ENCODE results near the gene MYL5.
"Not testable (repeated sequence)": the region's sequence is repeated elsewhere in the genome, so short reads cannot be mapped to it uniquely, and the experiment has no call there.

The MYL5 gene

DNA sequence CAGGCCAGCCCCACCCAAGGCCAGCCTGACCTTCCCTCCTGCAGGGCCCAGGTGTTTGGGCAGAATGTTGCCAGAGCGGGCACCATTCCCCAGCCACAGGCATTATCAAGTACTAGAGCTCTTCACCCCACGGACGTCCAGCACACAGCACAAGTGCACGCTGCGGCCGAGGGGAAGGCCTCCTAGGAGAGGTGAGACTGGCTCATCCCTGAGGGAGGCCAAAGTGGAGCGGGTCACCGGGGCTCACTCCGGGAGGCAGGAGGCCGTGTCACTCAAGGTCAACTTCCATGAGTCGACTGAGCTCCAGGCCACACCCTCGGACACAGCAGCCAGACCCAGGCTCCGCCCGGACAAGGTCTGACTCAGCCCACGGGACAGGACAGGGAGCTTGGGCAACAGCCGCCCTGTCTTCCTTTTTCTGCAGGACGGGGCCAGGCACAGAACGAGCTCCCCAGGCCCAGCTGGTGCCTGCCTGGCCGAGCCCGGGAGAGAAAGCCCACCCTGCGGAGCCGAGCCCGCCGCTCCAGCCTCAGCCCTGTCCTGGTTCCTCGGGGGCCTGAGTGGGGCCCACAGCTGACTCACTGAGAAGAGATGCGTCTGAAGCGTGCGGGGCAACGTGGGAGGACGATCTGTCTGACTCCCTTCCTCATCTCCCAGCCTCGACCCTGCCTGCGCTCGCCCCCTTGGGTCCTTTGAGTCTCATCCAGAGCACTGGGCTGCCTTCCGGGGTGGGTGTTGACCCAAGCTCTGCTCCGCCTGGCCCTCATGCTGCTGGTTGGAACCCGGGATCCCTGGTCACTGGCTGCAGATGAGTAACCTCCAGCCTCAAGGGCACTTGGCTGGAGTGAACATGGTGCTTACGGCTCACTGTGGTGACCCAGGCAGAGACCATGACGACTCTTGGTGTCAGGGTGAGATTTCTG is 13.0 kb downstream of the MYL5 start:
- no peak for FAIRE-seq

GRCh38 chr4:687971-688853 is 13.9 kb downstream of the MYL5 start:
- FAIRE-seq: no peak

- no peak for FAIRE-seq
Measured at GRCh38 chr4:688854-689681, 14.7 kb downstream of the MYL5 start, which contains the start of gene SLC49A3. Gene SLC49A3, minus strand, starts transcription at chr4:689151. Its CDS starts 24 bp downstream, at chr4:689127.

- FAIRE-seq: no peak
Measured at GRCh38 chr4:689723-690122, 15.4 kb downstream of the MYL5 start.

GRCh38 chr4:692771-693554 is 18.6 kb downstream of the MYL5 start:
- FAIRE-seq: no peak

- FAIRE-seq: not testable (repeated sequence)
Measured at GRCh38 chr4:694341-694940, 20.1 kb downstream of the MYL5 start.

- FAIRE-seq: no peak
Measured at GRCh38 chr4:699816-700580, 25.7 kb downstream of the MYL5 start.

GRCh38 chr4:700587-701264 is 26.4 kb downstream of the MYL5 start:
- FAIRE-seq: no peak

- no peak for FAIRE-seq
Measured at GRCh38 chr4:702618-703048, 28.3 kb downstream of the MYL5 start.

- FAIRE-seq: no peak
Measured at GRCh38 chr4:703336-704197, 29.2 kb downstream of the MYL5 start.

- no peak for FAIRE-seq
Measured at GRCh38 chr4:704198-704891, 30.0 kb downstream of the MYL5 start.

- FAIRE-seq: no peak
Measured at GRCh38 chr4:704971-705277, 30.6 kb downstream of the MYL5 start.

DNA sequence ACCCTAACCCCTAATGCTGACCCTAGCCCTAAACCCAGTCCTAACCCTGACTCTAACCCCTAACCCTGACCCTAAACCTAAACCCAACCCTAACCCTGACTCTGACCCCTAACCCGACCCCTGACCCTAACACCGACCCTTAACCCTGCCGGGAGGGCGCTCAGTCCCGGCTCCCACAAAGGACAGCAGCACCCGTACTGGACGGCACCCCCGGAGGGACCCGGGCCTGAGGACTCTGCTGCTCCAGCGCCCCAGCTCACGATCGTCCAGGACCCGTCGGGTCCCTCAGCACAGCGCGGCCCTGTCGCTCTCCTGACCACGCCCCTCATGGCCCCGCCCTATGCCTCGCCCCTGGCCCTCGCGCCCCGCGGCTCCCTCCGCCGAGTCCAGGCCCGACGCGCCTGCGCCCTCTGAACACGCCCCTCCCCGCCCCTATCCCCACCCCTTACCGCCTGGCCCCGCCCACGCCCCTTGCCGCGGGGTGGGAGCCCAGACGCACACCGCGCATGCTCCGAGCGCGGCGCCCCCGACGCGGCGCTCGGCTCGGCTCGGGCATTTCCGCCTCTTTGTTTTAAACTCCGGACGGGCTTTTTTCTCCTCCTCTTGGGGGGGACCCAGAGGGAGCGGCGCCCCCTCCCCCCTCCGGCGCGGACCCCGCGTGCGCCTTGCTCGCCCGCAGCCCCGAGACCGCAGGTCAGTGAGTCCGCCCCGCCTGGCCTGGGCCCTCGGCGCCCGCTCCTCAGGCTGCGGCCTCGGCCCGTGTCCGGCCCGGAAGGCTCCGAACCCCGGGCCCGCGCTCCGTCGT is 31.1 kb downstream of the MYL5 start, which contains the start of gene PCGF3:
Gene PCGF3, plus strand, starts transcription at position 555 of the 805 bp plus-strand sequence. CDS start 27,849 bp downstream, outside the sequence.
- FAIRE-seq: no peak

DNA sequence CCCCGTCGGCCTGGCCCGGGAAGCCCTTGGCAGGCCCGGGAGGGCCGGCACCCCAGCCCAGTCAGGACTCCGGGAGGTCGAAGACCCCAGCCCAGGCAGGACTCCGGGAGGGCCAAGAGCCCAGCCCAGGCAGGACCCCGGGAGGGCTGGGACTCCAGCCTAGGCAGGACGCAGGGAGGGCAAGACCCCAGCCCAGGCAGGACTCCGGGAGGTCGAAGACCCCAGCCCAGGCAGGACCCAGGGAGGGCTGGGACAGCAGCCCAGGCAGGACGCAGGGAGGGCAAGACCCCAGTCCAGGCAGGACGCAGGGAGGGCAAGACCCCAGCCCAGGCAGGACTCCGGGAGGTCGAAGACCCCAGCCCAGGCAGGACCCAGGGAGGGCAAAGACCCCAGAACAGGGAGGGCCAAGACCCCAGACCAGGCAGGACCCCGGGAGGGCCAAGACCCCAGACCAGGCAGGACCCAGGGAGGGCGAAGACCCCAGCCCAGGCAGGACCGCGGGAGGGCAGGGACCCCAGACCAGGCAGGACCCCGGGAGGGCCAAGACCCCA is 31.8 kb downstream of the MYL5 start:
- not testable (repeated sequence) for FAIRE-seq

- FAIRE-seq: no peak
Measured at GRCh38 chr4:706834-707598, 32.7 kb downstream of the MYL5 start.

- FAIRE-seq: no peak
Measured at GRCh38 chr4:707929-708630, 33.7 kb downstream of the MYL5 start.
